ENCODE data around the gene TRAM2.

TRAM2 gene

DNA sequence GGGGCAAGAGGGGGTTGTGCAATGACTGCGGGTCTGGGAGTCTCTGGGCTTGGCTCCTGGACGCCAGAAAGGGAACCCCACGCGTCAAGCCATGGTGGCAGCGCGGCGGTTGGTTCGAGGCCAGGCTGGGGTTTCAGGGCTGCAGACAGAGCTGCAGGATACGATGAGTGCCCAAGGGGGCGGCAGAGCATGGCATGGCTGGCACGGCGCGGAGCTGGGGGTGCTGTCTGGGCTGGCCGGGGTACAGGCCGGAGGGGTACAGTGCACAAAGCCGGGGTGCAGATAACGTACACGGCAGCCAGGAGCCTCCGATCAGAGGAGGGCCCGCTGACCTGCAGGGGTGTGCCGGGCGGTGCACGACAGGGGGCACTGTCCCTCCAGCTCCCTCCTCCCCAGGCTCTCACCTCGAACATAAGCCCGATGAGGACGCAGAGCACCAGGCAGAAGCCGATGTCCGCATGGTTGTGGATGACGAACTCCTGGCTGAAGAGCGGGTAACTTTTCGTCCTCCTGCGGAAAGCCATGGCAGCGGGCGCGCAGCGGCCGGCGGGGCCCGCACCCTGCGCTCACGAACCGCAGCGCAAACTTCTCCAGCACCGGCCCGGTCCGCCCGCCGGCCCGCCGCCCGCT lies 353 bp downstream of the TRAM2 start:
- peak; percentile 76 for ATAC-seq
- no peak for TF ChIP-seq ZNF565 (CRISPR knock-in tag; conservative IDR thresholded peaks at IDR 0.05; ENCODE audit: low read depth)
- TF ChIP-seq, protein P1, sequence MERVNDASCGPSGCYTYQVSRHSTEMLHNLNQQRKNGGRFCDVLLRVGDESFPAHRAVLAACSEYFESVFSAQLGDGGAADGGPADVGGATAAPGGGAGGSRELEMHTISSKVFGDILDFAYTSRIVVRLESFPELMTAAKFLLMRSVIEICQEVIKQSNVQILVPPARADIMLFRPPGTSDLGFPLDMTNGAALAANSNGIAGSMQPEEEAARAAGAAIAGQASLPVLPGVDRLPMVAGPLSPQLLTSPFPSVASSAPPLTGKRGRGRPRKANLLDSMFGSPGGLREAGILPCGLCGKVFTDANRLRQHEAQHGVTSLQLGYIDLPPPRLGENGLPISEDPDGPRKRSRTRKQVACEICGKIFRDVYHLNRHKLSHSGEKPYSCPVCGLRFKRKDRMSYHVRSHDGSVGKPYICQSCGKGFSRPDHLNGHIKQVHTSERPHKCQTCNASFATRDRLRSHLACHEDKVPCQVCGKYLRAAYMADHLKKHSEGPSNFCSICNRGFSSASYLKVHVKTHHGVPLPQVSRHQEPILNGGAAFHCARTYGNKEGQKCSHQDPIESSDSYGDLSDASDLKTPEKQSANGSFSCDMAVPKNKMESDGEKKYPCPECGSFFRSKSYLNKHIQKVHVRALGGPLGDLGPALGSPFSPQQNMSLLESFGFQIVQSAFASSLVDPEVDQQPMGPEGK (CRISPR knock-in tag; IDR thresholded peaks at IDR 0.05; ENCODE audit: borderline replicate concordance) = no peak

DNA sequence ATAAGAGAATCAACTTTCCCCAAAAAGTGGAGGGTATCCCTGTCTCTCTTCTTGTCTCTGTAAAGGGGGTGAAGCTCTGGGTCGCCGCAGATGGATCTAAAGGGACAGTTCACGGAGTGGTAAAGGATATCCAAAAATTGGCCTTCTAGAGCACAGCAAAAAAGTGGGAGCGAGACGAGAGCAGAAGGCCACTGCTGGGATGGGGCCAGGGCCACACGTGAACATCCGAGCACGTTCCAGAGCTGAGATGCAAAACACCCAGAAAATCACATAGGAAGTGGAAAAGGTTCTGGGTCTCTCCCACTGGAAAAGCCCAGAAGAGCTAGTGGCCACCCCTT lies 837 bp downstream of the TRAM2 start:
- no peak for ATAC-seq
- TF ChIP-seq, protein P1 (CRISPR knock-in tag; IDR thresholded peaks at IDR 0.05; ENCODE audit: borderline replicate concordance) = no peak
- TF ChIP-seq ISL1 (CRISPR knock-in tag; IDR thresholded peaks at IDR 0.05) = no peak
- TF ChIP-seq TOX (CRISPR knock-in tag; IDR thresholded peaks at IDR 0.05; ENCODE audit: borderline replicate concordance) = no peak
- no peak for TF ChIP-seq BACH2 (CRISPR knock-in tag; IDR thresholded peaks at IDR 0.05; ENCODE audit: borderline replicate concordance)
- TF ChIP-seq ESRRG (CRISPR knock-in tag; IDR thresholded peaks at IDR 0.05) = no peak
- TF ChIP-seq, protein P2, sequence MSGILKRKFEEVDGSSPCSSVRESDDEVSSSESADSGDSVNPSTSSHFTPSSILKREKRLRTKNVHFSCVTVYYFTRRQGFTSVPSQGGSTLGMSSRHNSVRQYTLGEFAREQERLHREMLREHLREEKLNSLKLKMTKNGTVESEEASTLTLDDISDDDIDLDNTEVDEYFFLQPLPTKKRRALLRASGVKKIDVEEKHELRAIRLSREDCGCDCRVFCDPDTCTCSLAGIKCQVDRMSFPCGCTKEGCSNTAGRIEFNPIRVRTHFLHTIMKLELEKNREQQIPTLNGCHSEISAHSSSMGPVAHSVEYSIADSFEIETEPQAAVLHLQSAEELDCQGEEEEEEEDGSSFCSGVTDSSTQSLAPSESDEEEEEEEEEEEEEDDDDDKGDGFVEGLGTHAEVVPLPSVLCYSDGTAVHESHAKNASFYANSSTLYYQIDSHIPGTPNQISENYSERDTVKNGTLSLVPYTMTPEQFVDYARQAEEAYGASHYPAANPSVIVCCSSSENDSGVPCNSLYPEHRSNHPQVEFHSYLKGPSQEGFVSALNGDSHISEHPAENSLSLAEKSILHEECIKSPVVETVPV (CRISPR knock-in tag; IDR thresholded peaks at IDR 0.05) = no peak
- TF ChIP-seq PPARA (CRISPR knock-in tag; IDR thresholded peaks at IDR 0.05; ENCODE audit: borderline replicate concordance) = no peak
- TF ChIP-seq ZFP3 (CRISPR knock-in tag; IDR thresholded peaks at IDR 0.05) = no peak
- no peak for TF ChIP-seq CSDC2 (CRISPR knock-in tag; IDR thresholded peaks at IDR 0.05)

DNA sequence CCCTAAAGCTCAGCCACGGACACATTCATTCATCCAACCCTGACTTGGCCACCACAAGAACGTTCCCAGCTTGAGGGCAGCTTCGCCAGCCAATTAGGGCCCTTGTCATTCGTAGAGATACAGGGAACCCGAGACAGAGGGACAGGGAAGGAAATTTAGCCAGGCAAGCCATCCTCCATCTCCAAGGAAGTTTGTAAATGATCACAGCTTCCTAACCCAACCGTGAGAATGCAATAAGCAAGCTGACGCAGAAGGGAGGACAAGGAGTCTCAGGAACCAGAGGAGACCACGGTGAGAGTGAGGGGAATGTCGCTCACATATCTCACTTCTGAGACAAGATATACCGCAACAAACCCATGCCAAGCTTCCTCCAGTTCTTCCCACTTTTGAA lies 1.4 kb downstream of the TRAM2 start:
- TF ChIP-seq PPARA (CRISPR knock-in tag; IDR thresholded peaks at IDR 0.05; ENCODE audit: borderline replicate concordance) (no peak), OSR1 (CRISPR knock-in tag; IDR thresholded peaks at IDR 0.05) (no peak), ARNTL (CRISPR knock-in tag; IDR thresholded peaks at IDR 0.05; ENCODE audit: borderline replicate concordance, low read depth) (no peak), SNAI2 (CRISPR knock-in tag; IDR thresholded peaks at IDR 0.05) (no peak), ISL1 (CRISPR knock-in tag; IDR thresholded peaks at IDR 0.05) (no peak), ZC3H10 (CRISPR knock-in tag; IDR thresholded peaks at IDR 0.05) (no peak), ZNF565 (CRISPR knock-in tag; conservative IDR thresholded peaks at IDR 0.05; ENCODE audit: low read depth) (no peak), ESRRG (CRISPR knock-in tag; IDR thresholded peaks at IDR 0.05) (no peak), ZNF8 (CRISPR knock-in tag; IDR thresholded peaks at IDR 0.05) (no peak)
- TF ChIP-seq, protein P2 (CRISPR knock-in tag; IDR thresholded peaks at IDR 0.05) = no peak
- TF ChIP-seq, protein P3, sequence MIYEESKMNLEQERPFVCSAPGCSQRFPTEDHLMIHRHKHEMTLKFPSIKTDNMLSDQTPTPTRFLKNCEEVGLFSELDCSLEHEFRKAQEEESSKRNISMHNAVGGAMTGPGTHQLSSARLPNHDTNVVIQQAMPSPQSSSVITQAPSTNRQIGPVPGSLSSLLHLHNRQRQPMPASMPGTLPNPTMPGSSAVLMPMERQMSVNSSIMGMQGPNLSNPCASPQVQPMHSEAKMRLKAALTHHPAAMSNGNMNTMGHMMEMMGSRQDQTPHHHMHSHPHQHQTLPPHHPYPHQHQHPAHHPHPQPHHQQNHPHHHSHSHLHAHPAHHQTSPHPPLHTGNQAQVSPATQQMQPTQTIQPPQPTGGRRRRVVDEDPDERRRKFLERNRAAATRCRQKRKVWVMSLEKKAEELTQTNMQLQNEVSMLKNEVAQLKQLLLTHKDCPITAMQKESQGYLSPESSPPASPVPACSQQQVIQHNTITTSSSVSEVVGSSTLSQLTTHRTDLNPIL (CRISPR knock-in tag; IDR thresholded peaks at IDR 0.05; ENCODE audit: low read depth) = no peak
- TF ChIP-seq, protein P1 (CRISPR knock-in tag; IDR thresholded peaks at IDR 0.05; ENCODE audit: borderline replicate concordance) = no peak
- TF ChIP-seq, protein P4, sequence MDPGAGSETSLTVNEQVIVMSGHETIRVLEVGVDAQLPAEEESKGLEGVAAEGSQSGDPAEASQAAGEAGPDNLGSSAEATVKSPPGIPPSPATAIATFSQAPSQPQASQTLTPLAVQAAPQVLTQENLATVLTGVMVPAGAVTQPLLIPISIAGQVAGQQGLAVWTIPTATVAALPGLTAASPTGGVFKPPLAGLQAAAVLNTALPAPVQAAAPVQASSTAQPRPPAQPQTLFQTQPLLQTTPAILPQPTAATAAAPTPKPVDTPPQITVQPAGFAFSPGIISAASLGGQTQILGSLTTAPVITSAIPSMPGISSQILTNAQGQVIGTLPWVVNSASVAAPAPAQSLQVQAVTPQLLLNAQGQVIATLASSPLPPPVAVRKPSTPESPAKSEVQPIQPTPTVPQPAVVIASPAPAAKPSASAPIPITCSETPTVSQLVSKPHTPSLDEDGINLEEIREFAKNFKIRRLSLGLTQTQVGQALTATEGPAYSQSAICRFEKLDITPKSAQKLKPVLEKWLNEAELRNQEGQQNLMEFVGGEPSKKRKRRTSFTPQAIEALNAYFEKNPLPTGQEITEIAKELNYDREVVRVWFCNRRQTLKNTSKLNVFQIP (CRISPR knock-in tag; IDR thresholded peaks at IDR 0.05; ENCODE audit: borderline replicate concordance, low read depth) = no peak
- no peak for ATAC-seq

All from SK-N-SH treated with all-trans-retinoic acid at 6 μM for 48 hours (cell line).